Subcutaneous abdominal adipose tissue (tissue), 5 donors: ENCODE results near the gene LIN54.

Experiments
- H3K27ac ChIP-seq: one replicate; pipeline ENCODE4 v1.7.0; 2013; ENCODE audit warnings: low read depth, mild to moderate bottlenecking, inconsistent platforms, low read length, moderate library complexity
- H3K27me3 ChIP-seq, 5 donors: one replicate each; pipeline ENCODE4 v1.7.0; 2013; ENCODE audit warnings: low read length in 5 of 5, inconsistent platforms in 1 of 5; ENCODE audit not compliant: control insufficient read depth in 5 of 5, insufficient read depth in 4 of 5
- H3K36me3 ChIP-seq, 5 donors: one replicate each; pipeline ENCODE4 v1.7.0; 2013; ENCODE audit warnings: low read length in 5 of 5; ENCODE audit not compliant: control insufficient read depth in 5 of 5, insufficient read depth in 5 of 5
- H3K4me1 ChIP-seq, 5 donors: one replicate each; pipeline ENCODE4 v1.7.0; 2013; ENCODE audit warnings: low read length in 5 of 5, mild to moderate bottlenecking in 3 of 5, moderate library complexity in 1 of 5; ENCODE audit not compliant: control insufficient read depth in 5 of 5, insufficient read depth in 5 of 5
- H3K4me3 ChIP-seq, 5 donors: one replicate each; pipeline ENCODE4 v1.7.0; 2013; ENCODE audit warnings: low read length in 5 of 5, low read depth in 1 of 5
- H3K9ac ChIP-seq, 5 donors: one replicate each; pipeline ENCODE4 v1.7.0; 2013; ENCODE audit warnings: low read length in 5 of 5, mild to moderate bottlenecking in 4 of 5, moderate library complexity in 3 of 5
- H3K9me3 ChIP-seq, 5 donors: one replicate each; pipeline ENCODE4 v1.7.0; 2013; ENCODE audit warnings: low read length in 5 of 5; ENCODE audit not compliant: control insufficient read depth in 5 of 5
- donor health status: healthy.
- donor health status: healthy.
- donor health status: healthy.
- donor health status: healthy.
- donor health status: healthy.

LIN54 gene

GRCh38 chr4:82886147-82886942 lies 124.3 kb downstream of the LIN54 start:
- peaks cover 0 to 3% (median 2%) of the 10 kb centered on the region in 5 donors for H3K36me3 ChIP-seq
- H3K9me3 ChIP-seq = no peaks in the 10 kb centered on the region
- H3K4me3 ChIP-seq = no peak overlapping the region
- peak overlapping the region in 1 of 5 donors; percentile 66 for H3K9ac ChIP-seq
- peaks cover 2 to 53% (median 37%) of the 10 kb centered on the region in 5 donors for H3K4me1 ChIP-seq
- no peaks in the 10 kb centered on the region for H3K27me3 ChIP-seq
- H3K27ac ChIP-seq = peak overlapping the region; percentile 46

- peak overlapping the region; percentile 24 for H3K27ac ChIP-seq
- peak overlapping the region in 1 of 5 donors; percentile 40 for H3K9ac ChIP-seq
- H3K9me3 ChIP-seq = no peaks in the 10 kb centered on the region
- H3K4me1 ChIP-seq = peaks cover 2 to 52% (median 37%) of the 10 kb centered on the region in 5 donors
- H3K36me3 ChIP-seq = peaks cover 2 to 7% (median 5%) of the 10 kb centered on the region in 5 donors
- no peak overlapping the region for H3K4me3 ChIP-seq
- H3K27me3 ChIP-seq = no peaks in the 10 kb centered on the region
Observed at GRCh38 chr4:82885410-82885809, 125.2 kb downstream of the LIN54 start.
